HG02759 (cell line): ENCODE results near the gene CYP26C1.

Experiments used
- ATAC-seq: cut with Tn5 transposase; IDR thresholded peaks from one replicate; pipeline ENCODE4 v1.9.1; 2021; ENCODE audit warnings: mild to moderate bottlenecking, moderate library complexity; ENCODE audit not compliant: unreplicated experiment

The CYP26C1 gene

DNA sequence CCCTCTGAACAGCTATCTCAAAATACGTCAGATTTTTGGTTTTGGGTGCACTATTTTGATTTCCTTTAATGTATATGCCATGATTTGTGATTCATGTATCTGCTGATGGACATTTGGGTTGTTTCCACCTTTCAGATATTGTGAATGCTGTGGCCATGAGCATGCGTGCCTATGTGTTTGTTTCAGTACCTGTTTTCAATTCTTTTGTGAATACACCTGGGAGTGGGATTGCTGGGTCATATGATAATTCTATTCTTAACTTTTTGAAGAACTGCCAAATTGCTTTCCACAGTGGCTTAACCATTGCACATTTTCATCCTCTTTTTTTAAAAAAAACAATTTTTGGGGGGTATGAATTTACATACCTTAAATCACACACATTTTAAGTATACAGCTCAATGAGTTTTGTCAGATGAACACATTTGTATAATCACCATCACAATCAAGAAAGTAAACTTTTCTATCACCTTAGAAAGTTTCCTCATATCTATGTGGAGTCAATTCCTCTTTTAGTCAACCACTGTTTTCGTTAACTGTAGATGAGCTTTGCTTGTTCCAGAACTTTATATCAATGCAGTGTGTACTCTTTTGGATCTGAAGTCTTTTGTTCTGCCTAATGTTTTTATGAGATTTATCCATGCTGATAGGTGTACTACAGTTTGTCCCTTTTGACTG is 50.0 kb downstream of the CYP26C1 start:
- peak; percentile 51 for ATAC-seq

DNA sequence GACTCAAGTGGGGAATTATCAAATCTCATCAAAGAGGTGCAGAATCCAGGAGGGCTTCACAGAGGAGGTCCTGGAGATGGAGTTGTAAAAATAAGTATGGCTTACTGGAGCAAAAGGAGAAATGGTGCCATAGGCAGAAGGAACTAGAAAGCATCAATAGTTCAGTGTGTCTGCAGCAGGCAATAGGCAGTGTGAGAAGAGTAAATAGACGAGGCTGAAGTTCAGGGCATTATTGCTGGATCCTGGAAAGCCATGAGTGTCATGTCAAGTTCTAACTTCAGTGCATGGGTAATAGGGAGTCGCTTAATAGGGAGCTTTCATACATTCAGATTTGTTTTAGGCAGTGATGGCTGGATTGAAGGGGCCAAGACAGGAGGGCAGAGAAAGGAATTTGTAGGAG is 52.4 kb downstream of the CYP26C1 start:
- no peak for ATAC-seq

DNA sequence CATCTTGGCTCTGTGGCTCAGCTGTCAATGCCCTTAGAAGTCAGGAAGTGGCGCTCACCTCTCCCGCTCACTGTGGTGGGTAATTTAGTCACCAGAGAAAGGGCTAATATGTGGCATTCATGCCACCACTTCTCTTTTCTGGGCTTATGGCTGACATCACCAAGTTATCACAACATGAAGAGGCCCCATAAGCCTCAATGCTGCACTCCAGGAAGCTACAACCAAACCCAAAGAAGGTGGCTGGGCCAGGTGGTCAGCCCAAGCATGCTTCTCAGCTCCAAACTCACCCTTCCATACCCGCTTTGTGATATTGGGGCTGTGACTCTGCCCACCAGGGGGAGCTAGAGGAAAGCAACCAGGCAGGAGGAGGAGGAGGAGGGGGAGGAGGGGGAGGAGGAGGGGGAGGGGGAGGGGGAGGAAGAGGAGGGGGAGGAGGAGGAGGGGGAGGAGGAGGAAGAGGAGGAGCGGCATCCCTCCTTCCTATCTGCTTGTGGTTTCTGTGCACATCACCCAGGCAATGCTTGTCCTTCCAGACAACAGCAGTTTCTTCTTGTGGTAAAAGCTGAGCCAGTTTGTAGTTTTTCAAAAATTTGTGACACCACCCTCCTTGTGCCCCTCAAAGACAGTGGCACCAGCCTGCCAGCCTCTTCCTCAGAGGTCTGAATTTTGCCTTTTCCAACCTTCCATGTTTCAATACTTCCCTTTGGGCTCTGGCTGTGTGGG is 55.2 kb downstream of the CYP26C1 start:
- ATAC-seq: peak; percentile 65
